WTC11 (cell line): ENCODE measurements around the gene CEP63. TPM values are rescaled to one million over a fixed set of nuclear protein-coding genes. Genes with fewer than 3 reads are reported as not detected.

ENCODE experiments used
- ATAC-seq: fragments of 200-7000 bp; cut with Tn5 transposase; 2 replicates; pipeline ENCODE4 v1.10.0; 2021; ENCODE audit warnings: mild to moderate bottlenecking, moderate library complexity
- CTCF ChIA-PET: fragments of 300-600 bp; sonication (Branson Sonifier 250); formaldehyde crosslinking; loops from one replicate; lab custom pipeline; 2021; ENCODE audit warnings: antibody characterized with exemption; lab: Charles Lee
- POLR2A ChIA-PET: fragments of 350-600 bp; sonication (Branson Sonifier 250); formaldehyde crosslinking; loops from one replicate; lab custom pipeline; 2021; ENCODE audit warnings: antibody characterized with exemption; lab: Charles Lee
- DNase-seq: peaks from one replicate; pipeline ENCODE4 v3.0.0; 2021; ENCODE audit warnings: low spot score
- H3K27ac Mint-ChIP-seq: 2 replicates; pipeline ENCODE4 v1.8.0; 2021; ENCODE audit warnings: mixed read lengths
- H3K27me3 Mint-ChIP-seq: 2 replicates; pipeline ENCODE4 v1.8.0; 2021; ENCODE audit warnings: low read depth, mild to moderate bottlenecking, moderate library complexity, mixed read lengths
- H3K36me3 Mint-ChIP-seq: 2 replicates; pipeline ENCODE4 v1.8.0; 2021; ENCODE audit warnings: mixed read lengths
- H3K4me1 Mint-ChIP-seq: 2 replicates; pipeline ENCODE4 v1.8.0; 2022; ENCODE audit warnings: mixed read lengths
- H3K4me3 Mint-ChIP-seq: 2 replicates; pipeline ENCODE4 v1.8.0; 2021; ENCODE audit warnings: mild to moderate bottlenecking, moderate library complexity, mixed read lengths
- H3K9me3 Mint-ChIP-seq: 2 replicates; pipeline ENCODE4 v1.8.0; 2021; ENCODE audit warnings: mixed read lengths
- CBFB ChIP-seq: sonication (generic); formaldehyde crosslinking; IDR thresholded peaks from 2 replicates; pipeline ENCODE4 v1.8.1; 2022; ENCODE audit warnings: mild to moderate bottlenecking, low read depth, missing genetic modification reagents
- EMX1 ChIP-seq: fragments of 250-450 bp; sonication (Bioruptor Pico); IDR thresholded peaks from 2 replicates; pipeline ENCODE4 v1.8.0; 2021; ENCODE audit warnings: mild to moderate bottlenecking
- ESRRA ChIP-seq: sonication (generic); formaldehyde crosslinking; IDR thresholded peaks from 2 replicates; pipeline ENCODE4 v1.8.1; 2022; ENCODE audit warnings: mild to moderate bottlenecking, missing genetic modification reagents, borderline replicate concordance
- FOXJ3 ChIP-seq: sonication (generic); formaldehyde crosslinking; IDR thresholded peaks from 2 replicates; pipeline ENCODE4 v1.9.0; 2021; ENCODE audit warnings: missing genetic modification reagents, mild to moderate bottlenecking, borderline replicate concordance
- FOXK1 ChIP-seq: sonication (generic); formaldehyde crosslinking; IDR thresholded peaks from 2 replicates; pipeline ENCODE4 v1.8.0; 2022; ENCODE audit warnings: mild to moderate bottlenecking, moderate library complexity, missing genetic modification reagents
- NFE2L1 ChIP-seq: sonication (generic); formaldehyde crosslinking; IDR thresholded peaks from 2 replicates; pipeline ENCODE4 v1.8.1; 2023; ENCODE audit warnings: missing genetic modification reagents
- NFYB ChIP-seq: sonication (generic); formaldehyde crosslinking; conservative IDR thresholded peaks from 2 replicates; pipeline ENCODE4 v1.8.0; 2022; ENCODE audit warnings: low read depth, missing genetic modification reagents
- ZBTB21 ChIP-seq: sonication (generic); formaldehyde crosslinking; IDR thresholded peaks from 2 replicates; pipeline ENCODE4 v1.8.1; 2023; ENCODE audit warnings: mild to moderate bottlenecking, missing genetic modification reagents, borderline replicate concordance
- ZNF219 ChIP-seq: sonication (generic); formaldehyde crosslinking; IDR thresholded peaks from 2 replicates; pipeline ENCODE4 v1.8.0; 2023; ENCODE audit warnings: missing genetic modification reagents, mild to moderate bottlenecking, borderline replicate concordance
- ZNF396 ChIP-seq: fragments of 250-450 bp; sonication (Bioruptor Pico); IDR thresholded peaks from 2 replicates; pipeline ENCODE4 v1.8.0; 2021; ENCODE audit warnings: mild to moderate bottlenecking, moderate library complexity, borderline replicate concordance
- total RNA-seq: library from RNA; stranded (reverse); gene quantifications from 3 replicates; pipeline ENCODE4 v1.2.3, GENCODE V29; 2021
- TF ChIP-seq, protein P1 (sequence below): sonication (generic); formaldehyde crosslinking; IDR thresholded peaks from 2 replicates; pipeline ENCODE4 v1.8.0; 2023; ENCODE audit warnings: missing genetic modification reagents
- TF ChIP-seq, protein P2 (sequence below): sonication (generic); formaldehyde crosslinking; IDR thresholded peaks from 2 replicates; pipeline ENCODE4 v1.8.0; 2023; ENCODE audit warnings: mild to moderate bottlenecking, missing genetic modification reagents
- TF ChIP-seq, protein P3 (sequence below): fragments of 250-450 bp; sonication (Bioruptor Pico); IDR thresholded peaks from 2 replicates; pipeline ENCODE4 v1.9.0; 2021; ENCODE audit warnings: mild to moderate bottlenecking
- TF ChIP-seq, protein P4 (sequence below): fragments of 250-450 bp; sonication (Bioruptor Pico); IDR thresholded peaks from 2 replicates; pipeline ENCODE4 v1.9.0; 2021; ENCODE audit warnings: mild to moderate bottlenecking, borderline replicate concordance
- TF ChIP-seq, protein P5 (sequence below): sonication (generic); formaldehyde crosslinking; IDR thresholded peaks from 2 replicates; pipeline ENCODE4 v1.8.1; 2023; ENCODE audit warnings: mild to moderate bottlenecking, moderate library complexity, missing genetic modification reagents

Gene CEP63
- total RNA-seq, 1 experiment from 2014 or later, result 28.0 TPM

DNA sequence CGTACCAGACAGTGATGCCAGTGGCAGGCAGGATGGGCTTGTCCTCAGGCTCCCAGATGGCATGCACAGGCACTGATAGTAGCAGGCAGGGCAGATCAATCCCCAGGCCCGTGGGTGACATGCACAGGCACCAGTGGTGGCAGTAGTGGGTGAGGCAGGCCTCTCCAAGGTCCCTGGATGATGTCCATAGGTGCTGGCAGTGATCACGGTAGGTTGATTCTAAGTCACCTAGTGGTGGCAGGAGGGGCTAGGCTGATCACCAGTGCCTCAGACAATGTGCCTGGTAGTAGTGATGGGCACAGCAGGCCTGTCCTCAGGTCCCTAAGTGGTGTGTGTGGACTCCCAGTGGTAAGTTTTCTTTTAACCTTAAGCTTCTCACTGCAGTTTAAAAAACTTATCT, 19.6 kb downstream of the CEP63 start (continued):
- TF ChIP-seq EMX1, result no peak
- TF ChIP-seq, all 79 proteins: peak for 0

DNA sequence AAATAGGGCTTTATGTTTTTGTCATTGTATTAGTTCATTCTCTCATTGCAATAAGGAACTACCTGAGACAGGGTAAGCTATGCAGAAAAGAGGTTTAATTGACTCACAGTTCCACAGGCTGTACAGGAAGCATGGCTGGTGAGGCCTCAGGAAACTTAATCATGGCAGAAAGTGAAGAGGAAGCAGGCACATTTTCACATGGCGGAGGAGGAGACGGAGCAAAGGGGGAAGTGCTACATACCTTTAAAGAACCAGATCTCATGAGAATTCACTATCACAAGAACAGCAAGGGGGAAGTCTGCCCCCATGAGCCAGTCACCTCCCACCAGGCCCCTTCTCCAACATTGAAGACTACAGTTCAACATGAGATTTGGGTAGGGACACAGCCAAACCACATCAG, 25.6 kb downstream of the CEP63 start:
- DNase-seq, result no peak
- POLR2A ChIA-PET, result no interaction called here
- no peak overlapping the region for H3K4me3 Mint-ChIP-seq
- CTCF ChIA-PET, result no interaction called here
- ATAC-seq, result no peak
- TF ChIP-seq, protein P1, sequence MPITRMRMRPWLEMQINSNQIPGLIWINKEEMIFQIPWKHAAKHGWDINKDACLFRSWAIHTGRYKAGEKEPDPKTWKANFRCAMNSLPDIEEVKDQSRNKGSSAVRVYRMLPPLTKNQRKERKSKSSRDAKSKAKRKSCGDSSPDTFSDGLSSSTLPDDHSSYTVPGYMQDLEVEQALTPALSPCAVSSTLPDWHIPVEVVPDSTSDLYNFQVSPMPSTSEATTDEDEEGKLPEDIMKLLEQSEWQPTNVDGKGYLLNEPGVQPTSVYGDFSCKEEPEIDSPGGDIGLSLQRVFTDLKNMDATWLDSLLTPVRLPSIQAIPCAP, result no peak
- TF ChIP-seq ESRRA (CRISPR knock-in tag) (no peak), ZNF396 (CRISPR knock-in tag) (no peak)
- TF ChIP-seq, protein P2, sequence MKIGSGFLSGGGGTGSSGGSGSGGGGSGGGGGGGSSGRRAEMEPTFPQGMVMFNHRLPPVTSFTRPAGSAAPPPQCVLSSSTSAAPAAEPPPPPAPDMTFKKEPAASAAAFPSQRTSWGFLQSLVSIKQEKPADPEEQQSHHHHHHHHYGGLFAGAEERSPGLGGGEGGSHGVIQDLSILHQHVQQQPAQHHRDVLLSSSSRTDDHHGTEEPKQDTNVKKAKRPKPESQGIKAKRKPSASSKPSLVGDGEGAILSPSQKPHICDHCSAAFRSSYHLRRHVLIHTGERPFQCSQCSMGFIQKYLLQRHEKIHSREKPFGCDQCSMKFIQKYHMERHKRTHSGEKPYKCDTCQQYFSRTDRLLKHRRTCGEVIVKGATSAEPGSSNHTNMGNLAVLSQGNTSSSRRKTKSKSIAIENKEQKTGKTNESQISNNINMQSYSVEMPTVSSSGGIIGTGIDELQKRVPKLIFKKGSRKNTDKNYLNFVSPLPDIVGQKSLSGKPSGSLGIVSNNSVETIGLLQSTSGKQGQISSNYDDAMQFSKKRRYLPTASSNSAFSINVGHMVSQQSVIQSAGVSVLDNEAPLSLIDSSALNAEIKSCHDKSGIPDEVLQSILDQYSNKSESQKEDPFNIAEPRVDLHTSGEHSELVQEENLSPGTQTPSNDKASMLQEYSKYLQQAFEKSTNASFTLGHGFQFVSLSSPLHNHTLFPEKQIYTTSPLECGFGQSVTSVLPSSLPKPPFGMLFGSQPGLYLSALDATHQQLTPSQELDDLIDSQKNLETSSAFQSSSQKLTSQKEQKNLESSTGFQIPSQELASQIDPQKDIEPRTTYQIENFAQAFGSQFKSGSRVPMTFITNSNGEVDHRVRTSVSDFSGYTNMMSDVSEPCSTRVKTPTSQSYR (CRISPR knock-in tag), result no peak
- TF ChIP-seq, protein P3, sequence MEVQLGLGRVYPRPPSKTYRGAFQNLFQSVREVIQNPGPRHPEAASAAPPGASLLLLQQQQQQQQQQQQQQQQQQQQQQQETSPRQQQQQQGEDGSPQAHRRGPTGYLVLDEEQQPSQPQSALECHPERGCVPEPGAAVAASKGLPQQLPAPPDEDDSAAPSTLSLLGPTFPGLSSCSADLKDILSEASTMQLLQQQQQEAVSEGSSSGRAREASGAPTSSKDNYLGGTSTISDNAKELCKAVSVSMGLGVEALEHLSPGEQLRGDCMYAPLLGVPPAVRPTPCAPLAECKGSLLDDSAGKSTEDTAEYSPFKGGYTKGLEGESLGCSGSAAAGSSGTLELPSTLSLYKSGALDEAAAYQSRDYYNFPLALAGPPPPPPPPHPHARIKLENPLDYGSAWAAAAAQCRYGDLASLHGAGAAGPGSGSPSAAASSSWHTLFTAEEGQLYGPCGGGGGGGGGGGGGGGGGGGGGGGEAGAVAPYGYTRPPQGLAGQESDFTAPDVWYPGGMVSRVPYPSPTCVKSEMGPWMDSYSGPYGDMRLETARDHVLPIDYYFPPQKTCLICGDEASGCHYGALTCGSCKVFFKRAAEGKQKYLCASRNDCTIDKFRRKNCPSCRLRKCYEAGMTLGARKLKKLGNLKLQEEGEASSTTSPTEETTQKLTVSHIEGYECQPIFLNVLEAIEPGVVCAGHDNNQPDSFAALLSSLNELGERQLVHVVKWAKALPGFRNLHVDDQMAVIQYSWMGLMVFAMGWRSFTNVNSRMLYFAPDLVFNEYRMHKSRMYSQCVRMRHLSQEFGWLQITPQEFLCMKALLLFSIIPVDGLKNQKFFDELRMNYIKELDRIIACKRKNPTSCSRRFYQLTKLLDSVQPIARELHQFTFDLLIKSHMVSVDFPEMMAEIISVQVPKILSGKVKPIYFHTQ (CRISPR knock-in tag), result no peak
- 0 out of 2 replicates have a peak, but pooled peaks cover 3% of the 10 kb centered on the region for H3K4me1 Mint-ChIP-seq
- no peaks in the 10 kb centered on the region for H3K27me3 Mint-ChIP-seq
- peaks cover 13% of the 10 kb centered on the region for H3K36me3 Mint-ChIP-seq
- H3K27ac Mint-ChIP-seq, result no peak overlapping the region
- H3K9me3 Mint-ChIP-seq, result no peaks in the 10 kb centered on the region

DNA sequence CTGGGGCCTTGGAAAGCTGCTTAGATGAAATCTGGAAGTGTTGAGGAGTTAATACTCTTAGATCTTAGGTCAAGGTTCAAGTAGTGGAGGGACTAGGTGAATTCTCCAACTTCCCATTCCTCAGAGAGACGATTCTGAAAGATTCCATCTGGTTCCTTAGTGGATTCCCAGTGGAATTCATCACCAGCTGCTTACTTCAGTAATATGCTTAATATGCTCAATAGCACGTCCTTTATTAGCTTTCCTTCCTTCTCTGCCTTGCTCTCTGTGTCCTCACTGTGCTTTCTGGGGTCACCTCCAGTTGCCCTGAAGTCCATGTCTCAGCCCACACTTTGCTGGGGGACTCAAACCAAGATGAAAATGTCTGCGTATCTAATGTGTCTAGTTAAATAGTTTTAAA, 31.0 kb downstream of the CEP63 start:
- H3K4me3 Mint-ChIP-seq, result no peak overlapping the region

More for the DNA sequence above, 31.0 kb downstream of the CEP63 start:
- Mint-ChIP-seq H3K36me3 (peaks cover 16% of the 10 kb centered on the region), H3K27ac (no peak overlapping the region), H3K9me3 (peaks cover 17% of the 10 kb centered on the region), H3K27me3 (no peaks in the 10 kb centered on the region), H3K4me1 (0 out of 2 replicates have a peak, but pooled peaks cover 3% of the 10 kb centered on the region)
- ChIA-PET POLR2A (no interaction called here), CTCF (no interaction called here)
- ATAC-seq, result no peak
- TF ChIP-seq NFE2L1 (CRISPR knock-in tag) (no peak), FOXK1 (CRISPR knock-in tag) (no peak), ZNF219 (no peak), CBFB (CRISPR knock-in tag) (no peak), FOXJ3 (CRISPR knock-in tag) (no peak), ZBTB21 (CRISPR knock-in tag) (no peak), NFYB (CRISPR knock-in tag) (no peak)
- TF ChIP-seq, protein P4, sequence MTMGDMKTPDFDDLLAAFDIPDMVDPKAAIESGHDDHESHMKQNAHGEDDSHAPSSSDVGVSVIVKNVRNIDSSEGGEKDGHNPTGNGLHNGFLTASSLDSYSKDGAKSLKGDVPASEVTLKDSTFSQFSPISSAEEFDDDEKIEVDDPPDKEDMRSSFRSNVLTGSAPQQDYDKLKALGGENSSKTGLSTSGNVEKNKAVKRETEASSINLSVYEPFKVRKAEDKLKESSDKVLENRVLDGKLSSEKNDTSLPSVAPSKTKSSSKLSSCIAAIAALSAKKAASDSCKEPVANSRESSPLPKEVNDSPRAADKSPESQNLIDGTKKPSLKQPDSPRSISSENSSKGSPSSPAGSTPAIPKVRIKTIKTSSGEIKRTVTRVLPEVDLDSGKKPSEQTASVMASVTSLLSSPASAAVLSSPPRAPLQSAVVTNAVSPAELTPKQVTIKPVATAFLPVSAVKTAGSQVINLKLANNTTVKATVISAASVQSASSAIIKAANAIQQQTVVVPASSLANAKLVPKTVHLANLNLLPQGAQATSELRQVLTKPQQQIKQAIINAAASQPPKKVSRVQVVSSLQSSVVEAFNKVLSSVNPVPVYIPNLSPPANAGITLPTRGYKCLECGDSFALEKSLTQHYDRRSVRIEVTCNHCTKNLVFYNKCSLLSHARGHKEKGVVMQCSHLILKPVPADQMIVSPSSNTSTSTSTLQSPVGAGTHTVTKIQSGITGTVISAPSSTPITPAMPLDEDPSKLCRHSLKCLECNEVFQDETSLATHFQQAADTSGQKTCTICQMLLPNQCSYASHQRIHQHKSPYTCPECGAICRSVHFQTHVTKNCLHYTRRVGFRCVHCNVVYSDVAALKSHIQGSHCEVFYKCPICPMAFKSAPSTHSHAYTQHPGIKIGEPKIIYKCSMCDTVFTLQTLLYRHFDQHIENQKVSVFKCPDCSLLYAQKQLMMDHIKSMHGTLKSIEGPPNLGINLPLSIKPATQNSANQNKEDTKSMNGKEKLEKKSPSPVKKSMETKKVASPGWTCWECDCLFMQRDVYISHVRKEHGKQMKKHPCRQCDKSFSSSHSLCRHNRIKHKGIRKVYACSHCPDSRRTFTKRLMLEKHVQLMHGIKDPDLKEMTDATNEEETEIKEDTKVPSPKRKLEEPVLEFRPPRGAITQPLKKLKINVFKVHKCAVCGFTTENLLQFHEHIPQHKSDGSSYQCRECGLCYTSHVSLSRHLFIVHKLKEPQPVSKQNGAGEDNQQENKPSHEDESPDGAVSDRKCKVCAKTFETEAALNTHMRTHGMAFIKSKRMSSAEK (CRISPR knock-in tag), result no peak
- TF ChIP-seq, protein P5, sequence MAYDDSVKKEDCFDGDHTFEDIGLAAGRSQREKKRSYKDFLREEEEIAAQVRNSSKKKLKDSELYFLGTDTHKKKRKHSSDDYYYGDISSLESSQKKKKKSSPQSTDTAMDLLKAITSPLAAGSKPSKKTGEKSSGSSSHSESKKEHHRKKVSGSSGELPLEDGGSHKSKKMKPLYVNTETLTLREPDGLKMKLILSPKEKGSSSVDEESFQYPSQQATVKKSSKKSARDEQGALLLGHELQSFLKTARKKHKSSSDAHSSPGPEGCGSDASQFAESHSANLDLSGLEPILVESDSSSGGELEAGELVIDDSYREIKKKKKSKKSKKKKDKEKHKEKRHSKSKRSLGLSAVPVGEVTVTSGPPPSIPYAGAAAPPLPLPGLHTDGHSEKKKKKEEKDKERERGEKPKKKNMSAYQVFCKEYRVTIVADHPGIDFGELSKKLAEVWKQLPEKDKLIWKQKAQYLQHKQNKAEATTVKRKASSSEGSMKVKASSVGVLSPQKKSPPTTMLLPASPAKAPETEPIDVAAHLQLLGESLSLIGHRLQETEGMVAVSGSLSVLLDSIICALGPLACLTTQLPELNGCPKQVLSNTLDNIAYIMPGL (CRISPR knock-in tag), result no peak
- DNase-seq, result no peak
